ENCODE measurements around the gene FGFRL1.

Gene FGFRL1

DNA sequence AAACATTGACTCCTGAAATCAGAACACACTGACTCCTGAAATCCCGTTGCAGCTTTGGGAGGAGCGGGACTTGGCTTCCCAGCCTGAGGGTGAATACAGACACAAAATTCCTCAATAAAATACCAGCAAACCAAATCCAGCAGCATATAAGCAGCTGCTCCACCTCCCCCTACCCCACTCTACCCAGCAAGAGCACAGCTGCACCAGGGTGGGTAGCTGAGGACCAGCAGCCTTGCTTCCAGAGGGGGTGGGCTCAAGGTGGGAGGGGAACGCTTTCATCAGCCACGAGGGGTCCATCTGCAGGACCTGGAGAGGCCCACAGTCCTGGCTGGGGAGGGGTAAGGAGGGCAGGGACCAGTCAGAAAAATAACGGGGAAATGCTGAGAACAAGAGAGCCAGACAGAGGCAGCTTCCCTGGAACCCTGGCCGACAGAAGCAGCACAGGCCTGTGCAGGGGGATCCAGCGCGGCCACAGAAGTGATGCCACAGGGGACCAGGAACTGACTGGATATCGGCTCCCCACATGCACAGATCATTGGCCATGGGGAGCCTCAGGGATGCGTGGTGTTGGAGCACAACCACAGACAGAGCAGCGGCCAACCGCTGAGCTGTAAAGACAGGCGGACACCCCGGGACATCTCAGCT lies 49.8 kb downstream of the FGFRL1 start:
- peaks cover 2% of the 10 kb centered on the region for H3K27me3 ChIP-seq (ENCODE audit: insufficient read depth, poor library complexity, severe bottlenecking)

DNA sequence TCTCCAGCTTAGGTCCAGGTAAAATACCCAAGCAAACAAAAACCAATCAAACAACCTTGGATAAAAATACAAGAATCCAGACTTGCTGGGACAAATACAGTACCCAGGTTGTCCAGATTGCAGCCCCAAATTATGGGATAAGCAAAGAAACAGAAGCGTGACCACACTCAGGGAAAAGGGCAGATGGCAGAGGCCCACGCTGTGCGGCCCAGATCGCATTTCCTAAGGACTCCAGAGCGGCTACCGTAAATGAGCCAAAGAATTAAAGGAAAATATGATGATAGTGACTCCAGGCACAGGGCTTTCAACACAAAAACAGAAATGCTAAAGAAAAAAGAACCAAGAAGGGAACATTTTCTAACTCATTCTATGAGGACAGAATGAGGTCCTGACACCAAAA lies 50.3 kb downstream of the FGFRL1 start:
- TF ChIP-seq GABPA (IDR thresholded peaks at IDR 0.05; ENCODE audit: low read depth) (no peak), SPI1 (IDR thresholded peaks at IDR 0.05; ENCODE audit: borderline replicate concordance, low read depth) (no peak), POLR2AphosphoS5 (IDR thresholded peaks at IDR 0.05; ENCODE audit: low read depth) (no peak)
- TF ChIP-seq, protein P1, sequence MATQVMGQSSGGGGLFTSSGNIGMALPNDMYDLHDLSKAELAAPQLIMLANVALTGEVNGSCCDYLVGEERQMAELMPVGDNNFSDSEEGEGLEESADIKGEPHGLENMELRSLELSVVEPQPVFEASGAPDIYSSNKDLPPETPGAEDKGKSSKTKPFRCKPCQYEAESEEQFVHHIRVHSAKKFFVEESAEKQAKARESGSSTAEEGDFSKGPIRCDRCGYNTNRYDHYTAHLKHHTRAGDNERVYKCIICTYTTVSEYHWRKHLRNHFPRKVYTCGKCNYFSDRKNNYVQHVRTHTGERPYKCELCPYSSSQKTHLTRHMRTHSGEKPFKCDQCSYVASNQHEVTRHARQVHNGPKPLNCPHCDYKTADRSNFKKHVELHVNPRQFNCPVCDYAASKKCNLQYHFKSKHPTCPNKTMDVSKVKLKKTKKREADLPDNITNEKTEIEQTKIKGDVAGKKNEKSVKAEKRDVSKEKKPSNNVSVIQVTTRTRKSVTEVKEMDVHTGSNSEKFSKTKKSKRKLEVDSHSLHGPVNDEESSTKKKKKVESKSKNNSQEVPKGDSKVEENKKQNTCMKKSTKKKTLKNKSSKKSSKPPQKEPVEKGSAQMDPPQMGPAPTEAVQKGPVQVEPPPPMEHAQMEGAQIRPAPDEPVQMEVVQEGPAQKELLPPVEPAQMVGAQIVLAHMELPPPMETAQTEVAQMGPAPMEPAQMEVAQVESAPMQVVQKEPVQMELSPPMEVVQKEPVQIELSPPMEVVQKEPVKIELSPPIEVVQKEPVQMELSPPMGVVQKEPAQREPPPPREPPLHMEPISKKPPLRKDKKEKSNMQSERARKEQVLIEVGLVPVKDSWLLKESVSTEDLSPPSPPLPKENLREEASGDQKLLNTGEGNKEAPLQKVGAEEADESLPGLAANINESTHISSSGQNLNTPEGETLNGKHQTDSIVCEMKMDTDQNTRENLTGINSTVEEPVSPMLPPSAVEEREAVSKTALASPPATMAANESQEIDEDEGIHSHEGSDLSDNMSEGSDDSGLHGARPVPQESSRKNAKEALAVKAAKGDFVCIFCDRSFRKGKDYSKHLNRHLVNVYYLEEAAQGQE (IDR thresholded peaks at IDR 0.05; ENCODE audit: insufficient replicate concordance, low read depth), result no peak
- TF ChIP-seq, protein P2, sequence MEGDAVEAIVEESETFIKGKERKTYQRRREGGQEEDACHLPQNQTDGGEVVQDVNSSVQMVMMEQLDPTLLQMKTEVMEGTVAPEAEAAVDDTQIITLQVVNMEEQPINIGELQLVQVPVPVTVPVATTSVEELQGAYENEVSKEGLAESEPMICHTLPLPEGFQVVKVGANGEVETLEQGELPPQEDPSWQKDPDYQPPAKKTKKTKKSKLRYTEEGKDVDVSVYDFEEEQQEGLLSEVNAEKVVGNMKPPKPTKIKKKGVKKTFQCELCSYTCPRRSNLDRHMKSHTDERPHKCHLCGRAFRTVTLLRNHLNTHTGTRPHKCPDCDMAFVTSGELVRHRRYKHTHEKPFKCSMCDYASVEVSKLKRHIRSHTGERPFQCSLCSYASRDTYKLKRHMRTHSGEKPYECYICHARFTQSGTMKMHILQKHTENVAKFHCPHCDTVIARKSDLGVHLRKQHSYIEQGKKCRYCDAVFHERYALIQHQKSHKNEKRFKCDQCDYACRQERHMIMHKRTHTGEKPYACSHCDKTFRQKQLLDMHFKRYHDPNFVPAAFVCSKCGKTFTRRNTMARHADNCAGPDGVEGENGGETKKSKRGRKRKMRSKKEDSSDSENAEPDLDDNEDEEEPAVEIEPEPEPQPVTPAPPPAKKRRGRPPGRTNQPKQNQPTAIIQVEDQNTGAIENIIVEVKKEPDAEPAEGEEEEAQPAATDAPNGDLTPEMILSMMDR (IDR thresholded peaks at IDR 0.05; ENCODE audit: insufficient read depth, low read length), result no peak
- H3K4me3 ChIP-seq (replicated peaks; ENCODE audit: insufficient read depth, low read length), result no peak overlapping the region
- H3K27me3 ChIP-seq (ENCODE audit: insufficient read depth, poor library complexity, severe bottlenecking), result peaks cover 2% of the 10 kb centered on the region
- H3K27ac ChIP-seq (replicated peaks), result no peak overlapping the region
- DNase-seq (ENCODE audit: low read depth in 1 of 2, low spot score in 1 of 2), result no peak

More for the DNA sequence above, 49.8 kb downstream of the FGFRL1 start:
- TF ChIP-seq SPI1 (IDR thresholded peaks at IDR 0.05; ENCODE audit: borderline replicate concordance, low read depth), result no peak
- TF ChIP-seq, protein P2 (IDR thresholded peaks at IDR 0.05; ENCODE audit: insufficient read depth, low read length), result no peak
- TF ChIP-seq GABPA (IDR thresholded peaks at IDR 0.05; ENCODE audit: low read depth), result no peak
- no peak for TF ChIP-seq POLR2AphosphoS5 (IDR thresholded peaks at IDR 0.05; ENCODE audit: low read depth)
- TF ChIP-seq, protein P1 (IDR thresholded peaks at IDR 0.05; ENCODE audit: insufficient replicate concordance, low read depth), result no peak
- no peak for DNase-seq (ENCODE audit: low read depth in 1 of 2, low spot score in 1 of 2)
- no peak overlapping the region for H3K27ac ChIP-seq (replicated peaks)
- no peak overlapping the region for H3K4me3 ChIP-seq (replicated peaks; ENCODE audit: insufficient read depth, low read length)

DNA sequence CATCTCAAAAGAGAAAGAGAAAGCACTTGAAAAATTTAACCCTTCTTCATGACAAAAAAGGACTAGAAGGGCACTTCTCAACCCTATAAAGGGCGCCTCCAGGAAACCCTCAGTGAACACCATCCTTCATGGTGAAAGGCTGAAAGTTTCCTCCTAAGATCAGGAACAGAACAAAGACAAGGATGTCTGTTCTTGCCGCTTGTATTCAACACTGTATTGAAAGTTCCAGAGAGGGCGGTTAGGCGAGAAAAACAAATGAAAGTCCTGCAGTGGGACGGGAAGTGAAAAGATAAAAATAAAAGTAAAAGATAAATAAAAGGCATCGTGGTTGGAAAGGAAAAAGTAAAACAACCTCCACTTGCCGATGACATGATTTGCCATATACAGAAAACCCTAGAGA lies 51.0 kb downstream of the FGFRL1 start:
- no peak for TF ChIP-seq POLR2AphosphoS5 (IDR thresholded peaks at IDR 0.05; ENCODE audit: low read depth)
- TF ChIP-seq, protein P2 (IDR thresholded peaks at IDR 0.05; ENCODE audit: insufficient read depth, low read length), result no peak
- TF ChIP-seq, protein P1 (IDR thresholded peaks at IDR 0.05; ENCODE audit: insufficient replicate concordance, low read depth), result no peak
- TF ChIP-seq GABPA (IDR thresholded peaks at IDR 0.05; ENCODE audit: low read depth), result no peak
- no peak for TF ChIP-seq SPI1 (IDR thresholded peaks at IDR 0.05; ENCODE audit: borderline replicate concordance, low read depth)
- H3K27me3 ChIP-seq (ENCODE audit: insufficient read depth, poor library complexity, severe bottlenecking), result peaks cover 2% of the 10 kb centered on the region
- DNase-seq (ENCODE audit: low read depth in 1 of 2, low spot score in 1 of 2), result no peak
- no peak overlapping the region for H3K4me3 ChIP-seq (replicated peaks; ENCODE audit: insufficient read depth, low read length)
- H3K27ac ChIP-seq (replicated peaks), result no peak overlapping the region
